K562 (cell line): ENCODE results near the gene FTL. TPM values are rescaled to one million over a fixed set of nuclear protein-coding genes. Genes with fewer than 3 reads are reported as not detected.

Experiments
- ATF1 ChIP-seq, 2 experiments: fragments of 450-650 bp in 1 of 2; IDR thresholded peaks; 2 replicates each; pipeline ENCODE4 v1.6.1; 2016; ENCODE audit warnings: missing compliant biosample characterization in 1 of 2, missing genetic modification characterization in 1 of 2
- CTBP1 ChIP-seq: fragments of 450-650 bp; IDR thresholded peaks from 2 replicates; pipeline ENCODE4 v1.6.1; 2016; ENCODE audit warnings: borderline replicate concordance
- GTF2A2 ChIP-seq: IDR thresholded peaks from 2 replicates; pipeline ENCODE4 v1.6.1; 2016; ENCODE audit warnings: mild to moderate bottlenecking, missing genetic modification characterization, missing compliant biosample characterization
- HMG20B ChIP-seq: fragments of 250-450 bp; sonication (Bioruptor Pico); IDR thresholded peaks from 2 replicates; pipeline ENCODE4 v1.5.0; 2021; ENCODE audit warnings: mild to moderate bottlenecking
- NCOA2 ChIP-seq, 2 experiments: fragments of 450-650 bp; IDR thresholded peaks; 2 replicates each; pipeline ENCODE4 v1.6.1; 2018; ENCODE audit warnings: mild to moderate bottlenecking in 2 of 2, moderate library complexity in 1 of 2; ENCODE audit not compliant: partially characterized antibody in 2 of 2
- NFE2 ChIP-seq: IDR thresholded peaks from 2 replicates; pipeline ENCODE4 v1.6.1; 2014; ENCODE audit warnings: antibody characterized with exemption, low read depth
- PCBP2 ChIP-seq: fragments of 200-400 bp; formaldehyde crosslinking; IDR thresholded peaks from 2 replicates; pipeline ENCODE4 v1.6.1; 2018; ENCODE audit warnings: low read length, low read depth, mild to moderate bottlenecking, moderate library complexity; ENCODE audit not compliant: poor library complexity, severe bottlenecking
- SNAPC5 ChIP-seq: fragments of 250-450 bp; sonication (Bioruptor Pico); IDR thresholded peaks from 2 replicates; pipeline ENCODE4 v1.8.0; 2021; ENCODE audit warnings: moderate library complexity, mild to moderate bottlenecking, inconsistent platforms
- SRSF7 ChIP-seq: fragments of 200-400 bp; formaldehyde crosslinking; optimal IDR thresholded peaks from 2 replicates; pipeline ENCODE3; 2017; ENCODE audit warnings: mild to moderate bottlenecking, low read depth, low read length
- TAL1 ChIP-seq: fragments of 450-650 bp; IDR thresholded peaks from 2 replicates; pipeline ENCODE4 v1.6.1; 2016; ENCODE audit warnings: mild to moderate bottlenecking
- ZC3H11A ChIP-seq: IDR thresholded peaks from 2 replicates; pipeline ENCODE4 v1.6.1; 2012; ENCODE audit warnings: low read depth, low read length, improper control_type of control experiment
- ZNF217 ChIP-seq: sonication (generic); formaldehyde crosslinking; IDR thresholded peaks from 2 replicates; pipeline ENCODE4 v1.8.0; 2022; ENCODE audit warnings: mild to moderate bottlenecking, missing genetic modification reagents
- ZNF282 ChIP-seq: sonication (generic); formaldehyde crosslinking; IDR thresholded peaks from 2 replicates; pipeline ENCODE4 v1.8.1; 2023; ENCODE audit warnings: missing genetic modification reagents
- ZNF408 ChIP-seq: fragments of 250-450 bp; sonication (Bioruptor Pico); IDR thresholded peaks from 2 replicates; pipeline ENCODE4 v1.4.0; 2020; ENCODE audit warnings: low read depth, mild to moderate bottlenecking, moderate library complexity
- ZNF609 ChIP-seq: sonication (generic); formaldehyde crosslinking; IDR thresholded peaks from 2 replicates; pipeline ENCODE4 v1.8.1; 2023; ENCODE audit warnings: missing genetic modification reagents, mild to moderate bottlenecking, borderline replicate concordance
- ZSCAN32 ChIP-seq: fragments of 450-650 bp; formaldehyde crosslinking; IDR thresholded peaks from 2 replicates; pipeline ENCODE4 v1.4.0; 2020; ENCODE audit warnings: mild to moderate bottlenecking, moderate library complexity
- polyA plus RNA-seq, 8 experiments: library from polyadenylated mRNA; depleted of rRNA in 4 of 8; stranded (reverse) in 5 of 8; unstranded in 3 of 8; fragments of >200 nt; fragmentation: Nextera tagmentation in 2 of 8; fragmentation: Illumina TruSeq in 1 of 8; extraction: Ambion mirVana in 2 of 8; extraction: Trizol in 1 of 8; gene quantifications; 2 replicates each; pipeline versions ENCODE4 v1.2.1 to v1.2.3, GENCODE V29; 2011 to 2014; ENCODE audit warnings: inconsistent platforms in 1 of 8, missing spikeins in 1 of 8
- total RNA-seq, 7 experiments: library from RNA; depleted of rRNA in 6 of 7; stranded (reverse); fragments of >200 nt in 6 of 7; fragmentation: Illumina TruSeq in 2 of 7; extraction: Trizol in 2 of 7; gene quantifications; 2 replicates each; pipeline versions ENCODE4 v1.2.1 to v1.2.3, GENCODE V29; 2011 to 2021; ENCODE audit warnings: low replicate concordance in 1 of 7
- TF ChIP-seq, protein P1 (sequence below): fragments of 450-650 bp; IDR thresholded peaks from 2 replicates; pipeline ENCODE4 v1.6.1; 2016; ENCODE audit warnings: low read depth, mild to moderate bottlenecking, moderate library complexity
- TF ChIP-seq, protein P2 (sequence below): fragments of 200-400 bp; formaldehyde crosslinking; IDR thresholded peaks from 2 replicates; pipeline ENCODE4 v1.6.1; 2017; ENCODE audit warnings: mild to moderate bottlenecking, low read depth, low read length, moderate library complexity

The FTL gene
- total and polyA plus RNA-seq, 9 of the 15 experiments (the other 6 are each of a cell fraction or from before 2014, with no cell fraction given) = 1,231 to 27,415 (median 3,965) TPM

DNA sequence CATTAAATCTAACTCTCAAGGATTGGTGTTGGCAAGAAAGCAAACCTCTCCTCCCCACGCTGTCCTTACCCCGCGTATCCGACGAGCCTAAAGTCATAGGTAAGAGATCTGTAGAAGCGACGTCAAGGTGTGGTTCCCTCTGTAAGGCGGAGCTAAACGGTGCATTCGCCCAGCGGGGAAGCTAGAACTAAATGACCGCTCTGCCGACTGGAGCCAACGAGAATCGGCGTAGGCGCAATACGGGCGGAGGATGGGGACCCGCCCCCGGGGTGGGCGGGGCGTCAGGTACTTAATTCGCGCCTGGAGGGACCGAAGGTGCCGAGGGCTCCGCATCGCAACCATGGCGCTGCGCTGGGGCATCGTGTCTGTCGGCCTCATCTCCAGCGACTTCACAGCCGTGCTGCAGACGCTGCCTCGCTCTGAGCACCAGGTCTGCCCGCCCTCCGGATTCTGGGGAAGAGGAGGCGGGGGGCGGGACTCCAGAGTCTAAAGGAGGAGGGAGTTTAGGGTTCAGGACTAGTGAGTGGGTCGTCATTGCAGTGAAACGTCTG, 31.7 kb upstream of the FTL start, which contains the start of gene DHDH (continued):
- no peak for TF ChIP-seq ZNF609 (CRISPR knock-in tag)
- TF ChIP-seq ATF1 (CRISPR knock-in tag; IDR thresholded peaks at IDR 0.05) = no peak
- TF ChIP-seq ATF1 (tag; IDR thresholded peaks at IDR 0.05) = peak; percentile 67
- no peak for TF ChIP-seq NCOA2 (IDR thresholded peaks at IDR 0.05; ENCODE audit: partially characterized antibody in 2 of 2)
- no peak for TF ChIP-seq HMG20B (CRISPR knock-in tag)
- no peak for TF ChIP-seq TAL1
- TF ChIP-seq SRSF7 = no peak
- TF ChIP-seq ZC3H11A = no peak
- TF ChIP-seq GTF2A2 (tag) = no peak
- no peak for TF ChIP-seq ZSCAN32 (CRISPR knock-in tag)
- TF ChIP-seq, protein P1, sequence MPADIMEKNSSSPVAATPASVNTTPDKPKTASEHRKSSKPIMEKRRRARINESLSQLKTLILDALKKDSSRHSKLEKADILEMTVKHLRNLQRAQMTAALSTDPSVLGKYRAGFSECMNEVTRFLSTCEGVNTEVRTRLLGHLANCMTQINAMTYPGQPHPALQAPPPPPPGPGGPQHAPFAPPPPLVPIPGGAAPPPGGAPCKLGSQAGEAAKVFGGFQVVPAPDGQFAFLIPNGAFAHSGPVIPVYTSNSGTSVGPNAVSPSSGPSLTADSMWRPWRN = no peak
- no peak for TF ChIP-seq NFE2
- no peak for TF ChIP-seq PCBP2
- TF ChIP-seq, protein P2, sequence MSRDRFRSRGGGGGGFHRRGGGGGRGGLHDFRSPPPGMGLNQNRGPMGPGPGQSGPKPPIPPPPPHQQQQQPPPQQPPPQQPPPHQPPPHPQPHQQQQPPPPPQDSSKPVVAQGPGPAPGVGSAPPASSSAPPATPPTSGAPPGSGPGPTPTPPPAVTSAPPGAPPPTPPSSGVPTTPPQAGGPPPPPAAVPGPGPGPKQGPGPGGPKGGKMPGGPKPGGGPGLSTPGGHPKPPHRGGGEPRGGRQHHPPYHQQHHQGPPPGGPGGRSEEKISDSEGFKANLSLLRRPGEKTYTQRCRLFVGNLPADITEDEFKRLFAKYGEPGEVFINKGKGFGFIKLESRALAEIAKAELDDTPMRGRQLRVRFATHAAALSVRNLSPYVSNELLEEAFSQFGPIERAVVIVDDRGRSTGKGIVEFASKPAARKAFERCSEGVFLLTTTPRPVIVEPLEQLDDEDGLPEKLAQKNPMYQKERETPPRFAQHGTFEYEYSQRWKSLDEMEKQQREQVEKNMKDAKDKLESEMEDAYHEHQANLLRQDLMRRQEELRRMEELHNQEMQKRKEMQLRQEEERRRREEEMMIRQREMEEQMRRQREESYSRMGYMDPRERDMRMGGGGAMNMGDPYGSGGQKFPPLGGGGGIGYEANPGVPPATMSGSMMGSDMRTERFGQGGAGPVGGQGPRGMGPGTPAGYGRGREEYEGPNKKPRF = no peak
- peak; percentile 87 for TF ChIP-seq CTBP1
- no peak for TF ChIP-seq ZNF282 (CRISPR knock-in tag)
- no peak for TF ChIP-seq ZNF217 (CRISPR knock-in tag)
- TF ChIP-seq ZNF408 (CRISPR knock-in tag) = no peak
- no peak for TF ChIP-seq SNAPC5 (CRISPR knock-in tag)
